ENCODE data around the gene GEMIN7.

Gene GEMIN7

DNA sequence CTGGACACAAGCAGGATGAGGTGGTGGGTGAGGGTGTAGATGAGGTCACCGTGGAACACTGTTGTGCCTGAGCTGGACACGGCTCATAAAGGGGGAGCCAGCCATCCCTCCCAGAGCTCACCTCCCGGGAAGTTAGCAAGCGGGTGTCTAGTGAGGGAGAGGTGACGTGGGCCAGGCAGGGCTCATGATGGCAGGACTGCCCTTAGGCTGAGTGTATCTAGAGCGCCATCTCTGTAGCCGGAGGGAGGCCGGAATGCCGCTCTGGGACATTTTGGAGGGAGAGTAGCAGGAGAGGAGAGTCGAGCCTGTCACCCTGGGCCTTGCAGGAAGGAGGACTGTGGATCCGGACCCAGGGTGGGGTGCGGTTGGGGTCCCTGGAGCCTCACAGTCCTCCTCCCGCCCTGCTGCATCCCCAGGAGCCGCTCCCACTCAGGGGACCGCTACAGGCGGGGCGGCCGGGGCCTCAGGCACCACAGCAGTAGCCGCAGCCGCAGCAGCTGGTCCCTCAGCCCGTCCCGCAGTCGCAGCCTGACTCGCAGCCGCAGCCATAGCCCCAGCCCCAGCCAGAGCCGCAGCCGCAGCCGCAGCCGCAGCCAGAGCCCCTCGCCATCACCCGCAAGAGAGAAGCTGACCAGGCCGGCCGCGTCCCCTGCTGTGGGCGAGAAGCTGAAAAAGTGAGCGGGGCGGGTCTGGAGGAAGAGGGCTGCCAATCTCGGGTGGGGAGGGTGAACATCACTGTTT is 12.0 kb upstream of the GEMIN7 start:
- no peak overlapping the region for H2BK120ac ChIP-seq (ENCODE audit: low read depth, low read length)
- H3K27ac ChIP-seq (ENCODE audit: low read depth, low read length), result no peak overlapping the region
- H2AK5ac ChIP-seq (ENCODE audit: low read length), result no peak overlapping the region
- no peak overlapping the region for H3K4ac ChIP-seq (ENCODE audit: low read depth, low read length)
- no peak overlapping the region for H3K18ac ChIP-seq (ENCODE audit: low read length)
- no peak overlapping the region for H3K4me3 ChIP-seq (ENCODE audit: low read length)
- H3K9ac ChIP-seq (ENCODE audit: low read length), result no peak overlapping the region
- no peak overlapping the region for H4K8ac ChIP-seq (ENCODE audit: low read depth, low read length)
- H3K4me1 ChIP-seq (ENCODE audit: control insufficient read depth, low read depth, low read length), result no peaks in the 10 kb centered on the region
- no peaks in the 10 kb centered on the region for H3K27me3 ChIP-seq (ENCODE audit: insufficient read depth, low read length, poor library complexity)
- no peaks in the 10 kb centered on the region for H3K79me2 ChIP-seq (ENCODE audit: control insufficient read depth, insufficient read depth, low read length)
- H2BK15ac ChIP-seq (replicated peaks; ENCODE audit: low read depth), result no peak overlapping the region
- WGBS (ENCODE audit: extremely low coverage, insufficient coverage, low lambda C conversion rate), result no CpG with 5 or more reads among the region's 38 CpGs
- H3K56ac ChIP-seq (ENCODE audit: low read length), result no peak overlapping the region
- H3K23ac ChIP-seq (ENCODE audit: low read length), result no peak overlapping the region
- H3K36me3 ChIP-seq (ENCODE audit: control insufficient read depth, insufficient read depth, low read length), result peaks cover 17% of the 10 kb centered on the region
- H3K4me2 ChIP-seq (ENCODE audit: low read length), result no peak overlapping the region
- no peak for DNase-seq
- no peak overlapping the region for H2BK5ac ChIP-seq (ENCODE audit: low read length)
- peaks cover 3% of the 10 kb centered on the region for H3K79me1 ChIP-seq (ENCODE audit: low read length)
- no peak overlapping the region for H4K5ac ChIP-seq (ENCODE audit: low read length)

GRCh38 chr19:45068041-45068440 is 11.0 kb upstream of the GEMIN7 start:
- H3K56ac ChIP-seq (ENCODE audit: low read length), result no peak overlapping the region
- no peak overlapping the region for H2BK120ac ChIP-seq (ENCODE audit: low read depth, low read length)
- no peaks in the 10 kb centered on the region for H3K4me1 ChIP-seq (ENCODE audit: control insufficient read depth, low read depth, low read length)
- H3K9ac ChIP-seq (ENCODE audit: low read length), result no peak overlapping the region
- H3K4ac ChIP-seq (ENCODE audit: low read depth, low read length), result no peak overlapping the region
- DNase-seq, result no peak
- H2BK15ac ChIP-seq (replicated peaks; ENCODE audit: low read depth), result no peak overlapping the region
- H3K36me3 ChIP-seq (ENCODE audit: control insufficient read depth, insufficient read depth, low read length), result peaks cover 16% of the 10 kb centered on the region
- H3K23ac ChIP-seq (ENCODE audit: low read length), result no peak overlapping the region
- H3K4me2 ChIP-seq (ENCODE audit: low read length), result no peak overlapping the region
- no peak overlapping the region for H3K18ac ChIP-seq (ENCODE audit: low read length)
- H3K79me1 ChIP-seq (ENCODE audit: low read length), result peaks cover 3% of the 10 kb centered on the region
- H2AK5ac ChIP-seq (ENCODE audit: low read length), result no peak overlapping the region
- H3K27ac ChIP-seq (ENCODE audit: low read depth, low read length), result no peak overlapping the region
- no peaks in the 10 kb centered on the region for H3K79me2 ChIP-seq (ENCODE audit: control insufficient read depth, insufficient read depth, low read length)
- WGBS (ENCODE audit: extremely low coverage, insufficient coverage, low lambda C conversion rate), result no CpG with 5 or more reads among the region's 10 CpGs
- no peaks in the 10 kb centered on the region for H3K27me3 ChIP-seq (ENCODE audit: insufficient read depth, low read length, poor library complexity)
- H4K5ac ChIP-seq (ENCODE audit: low read length), result no peak overlapping the region
- H4K8ac ChIP-seq (ENCODE audit: low read depth, low read length), result no peak overlapping the region
- H2BK5ac ChIP-seq (ENCODE audit: low read length), result no peak overlapping the region
- H3K4me3 ChIP-seq (ENCODE audit: low read length), result no peak overlapping the region

- H2BK120ac ChIP-seq (ENCODE audit: low read depth, low read length), result no peak overlapping the region
- no peak overlapping the region for H3K4me2 ChIP-seq (ENCODE audit: low read length)
- H3K9ac ChIP-seq (ENCODE audit: low read length), result no peak overlapping the region
- H3K23ac ChIP-seq (ENCODE audit: low read length), result no peak overlapping the region
- H3K79me2 ChIP-seq (ENCODE audit: control insufficient read depth, insufficient read depth, low read length), result no peaks in the 10 kb centered on the region
- peaks cover 3% of the 10 kb centered on the region for H3K79me1 ChIP-seq (ENCODE audit: low read length)
- WGBS (ENCODE audit: extremely low coverage, insufficient coverage, low lambda C conversion rate), result no CpG with 5 or more reads among the region's 13 CpGs
- H3K27ac ChIP-seq (ENCODE audit: low read depth, low read length), result no peak overlapping the region
- no peak overlapping the region for H2BK5ac ChIP-seq (ENCODE audit: low read length)
- no peak overlapping the region for H2AK5ac ChIP-seq (ENCODE audit: low read length)
- H3K56ac ChIP-seq (ENCODE audit: low read length), result no peak overlapping the region
- no peak overlapping the region for H4K5ac ChIP-seq (ENCODE audit: low read length)
- no peak overlapping the region for H3K18ac ChIP-seq (ENCODE audit: low read length)
- peaks cover 15% of the 10 kb centered on the region for H3K36me3 ChIP-seq (ENCODE audit: control insufficient read depth, insufficient read depth, low read length)
- peak; percentile 71 for DNase-seq
- H3K4ac ChIP-seq (ENCODE audit: low read depth, low read length), result no peak overlapping the region
- H3K4me3 ChIP-seq (ENCODE audit: low read length), result no peak overlapping the region
- no peak overlapping the region for H2BK15ac ChIP-seq (replicated peaks; ENCODE audit: low read depth)
- H4K8ac ChIP-seq (ENCODE audit: low read depth, low read length), result no peak overlapping the region
- no peaks in the 10 kb centered on the region for H3K27me3 ChIP-seq (ENCODE audit: insufficient read depth, low read length, poor library complexity)
- no peaks in the 10 kb centered on the region for H3K4me1 ChIP-seq (ENCODE audit: control insufficient read depth, low read depth, low read length)
Observed at GRCh38 chr19:45069056-45069455, 10.0 kb upstream of the GEMIN7 start.

- H4K5ac ChIP-seq (ENCODE audit: low read length), result no peak overlapping the region
- H4K8ac ChIP-seq (ENCODE audit: low read depth, low read length), result no peak overlapping the region
- peaks cover 2% of the 10 kb centered on the region for H3K4me1 ChIP-seq (ENCODE audit: control insufficient read depth, low read depth, low read length)
- H3K56ac ChIP-seq (ENCODE audit: low read length), result no peak overlapping the region
- H2BK15ac ChIP-seq (replicated peaks; ENCODE audit: low read depth), result no peak overlapping the region
- H3K27me3 ChIP-seq (ENCODE audit: insufficient read depth, low read length, poor library complexity), result no peaks in the 10 kb centered on the region
- H3K36me3 ChIP-seq (ENCODE audit: control insufficient read depth, insufficient read depth, low read length), result peaks cover 13% of the 10 kb centered on the region
- H3K79me1 ChIP-seq (ENCODE audit: low read length), result peaks cover 3% of the 10 kb centered on the region
- no peak overlapping the region for H3K4ac ChIP-seq (ENCODE audit: low read depth, low read length)
- no peak overlapping the region for H3K23ac ChIP-seq (ENCODE audit: low read length)
- no peak overlapping the region for H2BK120ac ChIP-seq (ENCODE audit: low read depth, low read length)
- no peaks in the 10 kb centered on the region for H3K79me2 ChIP-seq (ENCODE audit: control insufficient read depth, insufficient read depth, low read length)
- no peak overlapping the region for H3K4me2 ChIP-seq (ENCODE audit: low read length)
- H2BK5ac ChIP-seq (ENCODE audit: low read length), result no peak overlapping the region
- H2AK5ac ChIP-seq (ENCODE audit: low read length), result no peak overlapping the region
- WGBS (ENCODE audit: extremely low coverage, insufficient coverage, low lambda C conversion rate), result no CpG with 5 or more reads among the region's 6 CpGs
- no peak overlapping the region for H3K9ac ChIP-seq (ENCODE audit: low read length)
- DNase-seq, result no peak
- H3K4me3 ChIP-seq (ENCODE audit: low read length), result no peak overlapping the region
- no peak overlapping the region for H3K18ac ChIP-seq (ENCODE audit: low read length)
- H3K27ac ChIP-seq (ENCODE audit: low read depth, low read length), result no peak overlapping the region
Observed at GRCh38 chr19:45070214-45070613, 8.8 kb upstream of the GEMIN7 start.

- no CpG with 5 or more reads among the region's 19 CpGs for WGBS (ENCODE audit: extremely low coverage, insufficient coverage, low lambda C conversion rate)
- H4K8ac ChIP-seq (ENCODE audit: low read depth, low read length), result no peak overlapping the region
- no peak for DNase-seq
Observed at GRCh38 chr19:45070861-45071544, 8.1 kb upstream of the GEMIN7 start.

More at GRCh38 chr19:45070861-45071544, 8.1 kb upstream of the GEMIN7 start:
- Histone ChIP-seq H3K18ac (ENCODE audit: low read length) (no peak overlapping the region), H3K79me2 (ENCODE audit: control insufficient read depth, insufficient read depth, low read length) (no peaks in the 10 kb centered on the region), H3K4me1 (ENCODE audit: control insufficient read depth, low read depth, low read length) (peaks cover 2% of the 10 kb centered on the region), H3K4me3 (ENCODE audit: low read length) (no peak overlapping the region), H3K56ac (ENCODE audit: low read length) (no peak overlapping the region), H3K27me3 (ENCODE audit: insufficient read depth, low read length, poor library complexity) (no peaks in the 10 kb centered on the region), H3K23ac (ENCODE audit: low read length) (no peak overlapping the region), H3K4me2 (ENCODE audit: low read length) (no peak overlapping the region), H2AK5ac (ENCODE audit: low read length) (no peak overlapping the region), H2BK15ac (replicated peaks; ENCODE audit: low read depth) (no peak overlapping the region), H3K79me1 (ENCODE audit: low read length) (peaks cover 3% of the 10 kb centered on the region), H4K5ac (ENCODE audit: low read length) (no peak overlapping the region), H3K36me3 (ENCODE audit: control insufficient read depth, insufficient read depth, low read length) (peaks cover 13% of the 10 kb centered on the region), H3K9ac (ENCODE audit: low read length) (no peak overlapping the region), H3K4ac (ENCODE audit: low read depth, low read length) (no peak overlapping the region), H2BK120ac (ENCODE audit: low read depth, low read length) (no peak overlapping the region), H2BK5ac (ENCODE audit: low read length) (no peak overlapping the region), H3K27ac (ENCODE audit: low read depth, low read length) (no peak overlapping the region)

Data from mesendoderm (in vitro differentiated cells).